Neural cell (in vitro differentiated cells): Measurements from ENCODE around the gene SULT4A1. TPM values are rescaled to one million over a fixed set of nuclear protein-coding genes. Genes with fewer than 3 reads are reported as not detected.

ENCODE experiments used
- H2AFZ ChIP-seq: fragments of 200-600, 300-800 bp; sonication (generic), shearing (Covaris generic); 2 replicates; pipeline ENCODE4 v1.6.0; 2014; ENCODE audit warnings: low read depth, mild to moderate bottlenecking, antibody characterized with exemption, low read length, moderate library complexity
- H3F3A ChIP-seq: fragments of 200-600 bp; shearing (Covaris generic); 2 replicates; pipeline ENCODE4 v1.6.1; 2016; ENCODE audit warnings: mild to moderate bottlenecking, moderate library complexity, mixed read lengths, antibody characterized with exemption, low read length; ENCODE audit not compliant: insufficient read depth, poor library complexity, severe bottlenecking
- H3K27ac ChIP-seq: fragments of 200-600, 300-800 bp; sonication (generic), shearing (Covaris generic); 2 replicates; pipeline ENCODE4 v1.5.1; 2014; ENCODE audit warnings: mild to moderate bottlenecking, low read length, moderate library complexity
- H3K27me3 ChIP-seq: fragments of 300-800, 200-600 bp; sonication (generic), shearing (Covaris generic); 2 replicates; pipeline ENCODE4 v1.6.0; 2014; ENCODE audit warnings: mild to moderate bottlenecking, low read depth, low read length, moderate library complexity; ENCODE audit not compliant: insufficient read depth
- H3K36me3 ChIP-seq: fragments of 300-800, 200-600 bp; sonication (generic), shearing (Covaris generic); 2 replicates; pipeline ENCODE4 v1.5.1; 2014; ENCODE audit warnings: mild to moderate bottlenecking, antibody characterized with exemption, low read length, moderate library complexity; ENCODE audit not compliant: insufficient read depth
- H3K4me2 ChIP-seq: fragments of 300-800, 200-600 bp; sonication (generic), shearing (Covaris generic); 2 replicates; pipeline ENCODE4 v1.6.0; 2014; ENCODE audit warnings: mild to moderate bottlenecking, low read length
- H3K4me3 ChIP-seq: fragments of 300-800, 200-600 bp; sonication (generic), shearing (Covaris generic); 2 replicates; pipeline ENCODE4 v1.5.1; 2014; ENCODE audit warnings: mild to moderate bottlenecking, low read length, moderate library complexity
- H3K79me2 ChIP-seq: fragments of 200-600 bp; shearing (Covaris generic); replicated peaks from 2 replicates; pipeline ENCODE4 v1.6.0; 2014; ENCODE audit warnings: mild to moderate bottlenecking, low read length, moderate library complexity; ENCODE audit not compliant: insufficient read depth
- H3K9ac ChIP-seq: fragments of 300-800, 200-600 bp; sonication (generic), shearing (Covaris generic); 2 replicates; pipeline ENCODE4 v1.6.1; 2016; ENCODE audit warnings: mild to moderate bottlenecking, low read length, mixed read lengths
- H3K9me2 ChIP-seq: fragments of 200-600 bp; shearing (Covaris generic); 2 replicates; pipeline ENCODE4 v1.6.1; 2016; ENCODE audit warnings: mild to moderate bottlenecking, low read length, mixed read lengths; ENCODE audit not compliant: insufficient read depth
- H3K9me3 ChIP-seq: fragments of 200-600, 300-800 bp; sonication (generic), shearing (Covaris generic); 2 replicates; pipeline ENCODE4 v1.6.1; 2016; ENCODE audit warnings: mild to moderate bottlenecking, mixed run types, low read length, moderate library complexity, mixed read lengths
- H4K20me1 ChIP-seq: fragments of 200-600 bp; shearing (Covaris generic); 2 replicates; pipeline ENCODE4 v1.6.1; 2016; ENCODE audit warnings: mild to moderate bottlenecking, mixed run types; ENCODE audit not compliant: insufficient read depth
- EP300 ChIP-seq: fragments of 450-650 bp; conservative IDR thresholded peaks from 2 replicates; pipeline ENCODE4 v1.6.1; 2014; ENCODE audit warnings: antibody characterized with exemption, mild to moderate bottlenecking, moderate library complexity; ENCODE audit not compliant: poor library complexity, severe bottlenecking
- EZH2 ChIP-seq: fragments of 200-600, 300-800 bp; shearing (Covaris generic), sonication (generic); IDR thresholded peaks from 2 replicates; pipeline ENCODE4 v1.6.1; 2014; ENCODE audit warnings: antibody characterized with exemption, low read length, borderline replicate concordance, mild to moderate bottlenecking; ENCODE audit not compliant: insufficient read depth, poor library complexity, severe bottlenecking
- MXI1 ChIP-seq: fragments of 450-650 bp; conservative IDR thresholded peaks from 2 replicates; pipeline ENCODE4 v1.6.1; 2014; ENCODE audit warnings: antibody characterized with exemption, mild to moderate bottlenecking; ENCODE audit not compliant: poor library complexity, severe bottlenecking
- POLR2AphosphoS5 ChIP-seq: IDR thresholded peaks from 2 replicates; pipeline ENCODE4 v1.6.1; 2012
- RAD21 ChIP-seq: fragments of 450-650 bp; conservative IDR thresholded peaks from 2 replicates; pipeline ENCODE4 v1.6.1; 2014; ENCODE audit warnings: antibody characterized with exemption, mild to moderate bottlenecking, moderate library complexity
- SMC3 ChIP-seq: fragments of 450-650 bp; conservative IDR thresholded peaks from 2 replicates; pipeline ENCODE4 v1.6.1; 2014; ENCODE audit warnings: antibody characterized with exemption, mild to moderate bottlenecking, moderate library complexity; ENCODE audit not compliant: poor library complexity
- TAF1 ChIP-seq: IDR thresholded peaks from 2 replicates; pipeline ENCODE4 v1.6.1; 2012; ENCODE audit warnings: low read depth
- polyA minus RNA-seq: library from RNA; depleted of rRNA, polyadenylated mRNA; stranded (reverse); fragments of >200 nt; gene quantifications from 2 replicates; pipeline ENCODE4 v1.2.3, GENCODE V29; 2014
- polyA plus RNA-seq: library from polyadenylated mRNA; depleted of rRNA; stranded (reverse); fragments of >200 nt; gene quantifications from 2 replicates; pipeline ENCODE4 v1.2.3, GENCODE V29; 2014
- TF ChIP-seq, protein P1 (sequence below): IDR thresholded peaks from 2 replicates; pipeline ENCODE4 v1.6.1; 2012; ENCODE audit warnings: borderline replicate concordance
- TF ChIP-seq, protein P2 (sequence below): fragments of 450-650 bp; IDR thresholded peaks from 2 replicates; pipeline ENCODE4 v1.5.1; 2014; ENCODE audit warnings: antibody characterized with exemption, mild to moderate bottlenecking, moderate library complexity; ENCODE audit not compliant: poor library complexity, severe bottlenecking

The SULT4A1 gene, protein sequence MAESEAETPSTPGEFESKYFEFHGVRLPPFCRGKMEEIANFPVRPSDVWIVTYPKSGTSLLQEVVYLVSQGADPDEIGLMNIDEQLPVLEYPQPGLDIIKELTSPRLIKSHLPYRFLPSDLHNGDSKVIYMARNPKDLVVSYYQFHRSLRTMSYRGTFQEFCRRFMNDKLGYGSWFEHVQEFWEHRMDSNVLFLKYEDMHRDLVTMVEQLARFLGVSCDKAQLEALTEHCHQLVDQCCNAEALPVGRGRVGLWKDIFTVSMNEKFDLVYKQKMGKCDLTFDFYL
- polyA plus RNA-seq, result 182 and 196 TPM in 2 replicates
- 65.3 and 77.4 TPM in 2 replicates for polyA minus RNA-seq

DNA sequence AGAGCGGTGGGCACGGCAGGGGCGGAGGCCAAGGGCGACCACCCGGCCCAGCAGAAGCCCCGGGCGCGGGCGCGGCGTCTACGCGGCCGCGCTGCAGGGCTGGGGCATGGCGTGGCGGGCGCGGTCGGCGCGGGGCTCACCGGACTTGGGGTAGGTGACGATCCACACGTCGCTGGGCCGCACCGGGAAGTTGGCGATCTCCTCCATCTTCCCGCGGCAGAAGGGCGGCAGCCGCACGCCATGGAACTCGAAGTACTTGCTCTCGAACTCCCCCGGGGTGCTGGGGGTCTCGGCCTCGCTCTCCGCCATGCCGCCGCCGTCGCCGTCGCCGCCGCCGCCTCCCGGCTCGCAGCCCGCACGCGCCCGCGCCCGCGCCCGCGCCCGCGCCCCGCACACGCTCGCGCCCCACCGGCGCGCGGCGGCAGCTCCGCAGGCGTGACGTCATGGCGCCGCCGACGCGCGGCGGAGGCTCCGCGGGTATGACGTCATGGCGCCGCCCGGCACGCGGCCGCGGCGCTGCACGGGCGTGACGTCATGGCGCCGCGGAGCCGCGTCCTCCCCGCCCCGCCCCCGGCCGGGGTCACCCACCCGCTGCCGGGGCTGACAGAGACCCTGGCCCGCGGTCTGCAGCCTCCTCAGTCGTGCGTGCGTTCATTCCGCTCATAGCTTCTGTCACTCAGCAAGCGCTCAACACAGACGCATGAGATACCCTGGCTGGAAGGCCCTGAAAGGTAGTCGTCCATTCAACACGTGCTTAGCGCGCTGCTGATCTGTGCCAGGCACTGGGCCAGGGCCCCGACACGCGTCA lies at the start of gene SULT4A1:
Gene SULT4A1, minus strand, starts transcription at position 440 of the 808 bp plus-strand sequence. Its CDS starts 131 bp downstream, at position 309.
- TF ChIP-seq RAD21, result no peak
- no peak for TF ChIP-seq TAF1
- peak; percentile 64 for TF ChIP-seq POLR2AphosphoS5
- TF ChIP-seq EP300, result peak; percentile 53
- TF ChIP-seq MXI1, result peak; percentile 34

DNA sequence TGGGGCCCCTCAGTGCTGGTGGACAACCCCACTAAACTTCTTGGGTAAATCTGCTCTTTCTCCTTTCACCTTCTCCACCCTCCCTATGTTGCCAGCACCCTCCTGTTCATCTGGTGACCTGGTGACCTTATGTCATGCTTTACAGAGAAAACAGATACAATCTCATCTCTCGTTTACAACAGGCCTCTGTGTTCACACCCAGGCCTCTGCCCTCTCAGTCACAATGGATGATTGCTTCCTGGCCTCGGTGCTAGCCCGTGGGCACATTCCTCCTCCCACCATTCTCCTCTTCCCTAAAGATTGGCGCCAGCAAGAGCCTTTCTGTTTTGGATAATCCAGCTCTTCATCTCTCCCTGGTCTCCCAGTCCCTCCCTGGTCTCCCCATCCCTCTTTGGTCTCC lies 49.0 kb upstream of the SULT4A1 start:
- Histone ChIP-seq H3K9ac (no peak overlapping the region), H3K27me3 (no peaks in the 10 kb centered on the region), H2AFZ (no peak overlapping the region), H4K20me1 (no peaks in the 10 kb centered on the region), H3K79me2 (no peaks in the 10 kb centered on the region), H3K27ac (no peak overlapping the region), H3K9me3 (no peaks in the 10 kb centered on the region), H3K36me3 (no peaks in the 10 kb centered on the region), H3K4me3 (no peak overlapping the region), H3K4me2 (no peak overlapping the region), H3K9me2 (no peaks in the 10 kb centered on the region), H3F3A (no peaks in the 10 kb centered on the region)
- TF ChIP-seq MXI1 (no peak), POLR2AphosphoS5 (no peak)

More for the DNA sequence above, at the start of gene SULT4A1:
- Histone ChIP-seq H3K9me2 (no peaks in the 10 kb centered on the region), H3K79me2 (peaks cover 9% of the 10 kb centered on the region), H2AFZ (peak within 1 kb of the TSS; percentile 53), H3K27ac (peak within 1 kb of the TSS; percentile 67), H3K4me3 (peak within 1 kb of the TSS; percentile 81), H3K9me3 (no peaks in the 10 kb centered on the region), H3K9ac (peak within 1 kb of the TSS; percentile 72), H3K27me3 (peaks cover 11% of the 10 kb centered on the region), H4K20me1 (no peaks in the 10 kb centered on the region), H3K36me3 (no peaks in the 10 kb centered on the region), H3K4me2 (peak within 1 kb of the TSS; percentile 92), H3F3A (no peaks in the 10 kb centered on the region)

DNA sequence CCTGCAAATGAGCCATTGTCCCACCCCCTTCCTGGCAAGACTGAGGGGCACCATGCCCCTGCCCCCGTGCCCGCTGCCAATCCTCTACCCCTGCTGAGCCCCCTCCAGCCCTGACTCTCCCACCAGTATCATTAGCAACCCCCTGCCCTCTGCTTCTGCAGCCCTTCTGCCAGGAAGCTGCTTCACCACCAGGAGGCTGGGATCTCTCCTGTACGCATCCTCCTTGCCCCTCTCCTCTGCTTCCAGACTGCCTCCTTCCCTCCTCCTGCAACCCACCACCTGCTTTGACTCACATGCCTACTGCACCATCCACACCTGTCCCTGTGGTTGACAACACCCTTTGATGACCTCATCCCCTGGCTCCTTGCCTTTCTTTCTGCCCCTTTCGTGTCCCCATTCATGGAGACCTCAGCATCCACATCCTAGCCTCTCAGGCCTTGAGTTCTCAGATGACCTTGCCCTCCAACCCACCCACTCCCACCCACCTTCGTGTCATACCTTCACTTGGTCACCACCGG lies 47.9 kb upstream of the SULT4A1 start:
- H3K9ac ChIP-seq, result no peak overlapping the region
- no peaks in the 10 kb centered on the region for H3K36me3 ChIP-seq
- no peak overlapping the region for H3K4me2 ChIP-seq
- no peaks in the 10 kb centered on the region for H3F3A ChIP-seq
- H4K20me1 ChIP-seq, result no peaks in the 10 kb centered on the region
- no peak overlapping the region for H3K27ac ChIP-seq
- H3K4me3 ChIP-seq, result no peak overlapping the region
- no peaks in the 10 kb centered on the region for H3K9me3 ChIP-seq
- no peak overlapping the region for H2AFZ ChIP-seq
- no peaks in the 10 kb centered on the region for H3K27me3 ChIP-seq
- TF ChIP-seq SMC3, result no peak
- TF ChIP-seq EP300, result no peak
- no peak for TF ChIP-seq TAF1
- no peak for TF ChIP-seq POLR2AphosphoS5
- TF ChIP-seq MXI1, result no peak
- no peak for TF ChIP-seq RAD21
- TF ChIP-seq, protein P1, sequence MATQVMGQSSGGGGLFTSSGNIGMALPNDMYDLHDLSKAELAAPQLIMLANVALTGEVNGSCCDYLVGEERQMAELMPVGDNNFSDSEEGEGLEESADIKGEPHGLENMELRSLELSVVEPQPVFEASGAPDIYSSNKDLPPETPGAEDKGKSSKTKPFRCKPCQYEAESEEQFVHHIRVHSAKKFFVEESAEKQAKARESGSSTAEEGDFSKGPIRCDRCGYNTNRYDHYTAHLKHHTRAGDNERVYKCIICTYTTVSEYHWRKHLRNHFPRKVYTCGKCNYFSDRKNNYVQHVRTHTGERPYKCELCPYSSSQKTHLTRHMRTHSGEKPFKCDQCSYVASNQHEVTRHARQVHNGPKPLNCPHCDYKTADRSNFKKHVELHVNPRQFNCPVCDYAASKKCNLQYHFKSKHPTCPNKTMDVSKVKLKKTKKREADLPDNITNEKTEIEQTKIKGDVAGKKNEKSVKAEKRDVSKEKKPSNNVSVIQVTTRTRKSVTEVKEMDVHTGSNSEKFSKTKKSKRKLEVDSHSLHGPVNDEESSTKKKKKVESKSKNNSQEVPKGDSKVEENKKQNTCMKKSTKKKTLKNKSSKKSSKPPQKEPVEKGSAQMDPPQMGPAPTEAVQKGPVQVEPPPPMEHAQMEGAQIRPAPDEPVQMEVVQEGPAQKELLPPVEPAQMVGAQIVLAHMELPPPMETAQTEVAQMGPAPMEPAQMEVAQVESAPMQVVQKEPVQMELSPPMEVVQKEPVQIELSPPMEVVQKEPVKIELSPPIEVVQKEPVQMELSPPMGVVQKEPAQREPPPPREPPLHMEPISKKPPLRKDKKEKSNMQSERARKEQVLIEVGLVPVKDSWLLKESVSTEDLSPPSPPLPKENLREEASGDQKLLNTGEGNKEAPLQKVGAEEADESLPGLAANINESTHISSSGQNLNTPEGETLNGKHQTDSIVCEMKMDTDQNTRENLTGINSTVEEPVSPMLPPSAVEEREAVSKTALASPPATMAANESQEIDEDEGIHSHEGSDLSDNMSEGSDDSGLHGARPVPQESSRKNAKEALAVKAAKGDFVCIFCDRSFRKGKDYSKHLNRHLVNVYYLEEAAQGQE, result no peak
- TF ChIP-seq, protein P2, sequence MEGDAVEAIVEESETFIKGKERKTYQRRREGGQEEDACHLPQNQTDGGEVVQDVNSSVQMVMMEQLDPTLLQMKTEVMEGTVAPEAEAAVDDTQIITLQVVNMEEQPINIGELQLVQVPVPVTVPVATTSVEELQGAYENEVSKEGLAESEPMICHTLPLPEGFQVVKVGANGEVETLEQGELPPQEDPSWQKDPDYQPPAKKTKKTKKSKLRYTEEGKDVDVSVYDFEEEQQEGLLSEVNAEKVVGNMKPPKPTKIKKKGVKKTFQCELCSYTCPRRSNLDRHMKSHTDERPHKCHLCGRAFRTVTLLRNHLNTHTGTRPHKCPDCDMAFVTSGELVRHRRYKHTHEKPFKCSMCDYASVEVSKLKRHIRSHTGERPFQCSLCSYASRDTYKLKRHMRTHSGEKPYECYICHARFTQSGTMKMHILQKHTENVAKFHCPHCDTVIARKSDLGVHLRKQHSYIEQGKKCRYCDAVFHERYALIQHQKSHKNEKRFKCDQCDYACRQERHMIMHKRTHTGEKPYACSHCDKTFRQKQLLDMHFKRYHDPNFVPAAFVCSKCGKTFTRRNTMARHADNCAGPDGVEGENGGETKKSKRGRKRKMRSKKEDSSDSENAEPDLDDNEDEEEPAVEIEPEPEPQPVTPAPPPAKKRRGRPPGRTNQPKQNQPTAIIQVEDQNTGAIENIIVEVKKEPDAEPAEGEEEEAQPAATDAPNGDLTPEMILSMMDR, result no peak
- TF ChIP-seq EZH2, result no peak
- H3K9me2 ChIP-seq, result no peaks in the 10 kb centered on the region
- no peaks in the 10 kb centered on the region for H3K79me2 ChIP-seq
